Measurements from ENCODE around the gene MDP1.
A peak's percentile ranks its signal among the peaks of the same experiment; 100 is the strongest.

MDP1 gene

DNA sequence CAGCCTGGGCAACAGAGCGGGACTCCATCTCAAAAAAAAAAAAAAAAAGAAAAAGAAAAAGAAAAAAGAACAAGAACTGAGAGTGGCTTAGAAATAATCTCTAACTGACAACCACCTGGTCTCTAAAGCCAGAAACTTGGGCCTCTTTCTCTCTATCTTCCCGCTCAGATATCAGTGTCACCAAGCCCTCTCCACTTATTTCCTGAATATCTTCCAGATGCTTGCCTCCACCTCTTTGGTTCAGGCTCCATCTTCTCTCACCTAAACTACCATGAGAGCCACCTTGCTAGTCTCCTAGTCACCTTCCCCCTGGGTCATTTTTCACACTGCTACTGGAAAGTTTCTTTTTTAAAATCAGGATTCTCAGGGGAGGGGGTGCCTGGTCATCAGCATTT lies 18.8 kb downstream of the MDP1 start:
- DNase-seq (ENCODE audit: low spot score): no peak

GRCh38 chr14:24196071-24197055 lies 19.5 kb downstream of the MDP1 start:
- DNase-seq (ENCODE audit: low spot score): no peak

DNA sequence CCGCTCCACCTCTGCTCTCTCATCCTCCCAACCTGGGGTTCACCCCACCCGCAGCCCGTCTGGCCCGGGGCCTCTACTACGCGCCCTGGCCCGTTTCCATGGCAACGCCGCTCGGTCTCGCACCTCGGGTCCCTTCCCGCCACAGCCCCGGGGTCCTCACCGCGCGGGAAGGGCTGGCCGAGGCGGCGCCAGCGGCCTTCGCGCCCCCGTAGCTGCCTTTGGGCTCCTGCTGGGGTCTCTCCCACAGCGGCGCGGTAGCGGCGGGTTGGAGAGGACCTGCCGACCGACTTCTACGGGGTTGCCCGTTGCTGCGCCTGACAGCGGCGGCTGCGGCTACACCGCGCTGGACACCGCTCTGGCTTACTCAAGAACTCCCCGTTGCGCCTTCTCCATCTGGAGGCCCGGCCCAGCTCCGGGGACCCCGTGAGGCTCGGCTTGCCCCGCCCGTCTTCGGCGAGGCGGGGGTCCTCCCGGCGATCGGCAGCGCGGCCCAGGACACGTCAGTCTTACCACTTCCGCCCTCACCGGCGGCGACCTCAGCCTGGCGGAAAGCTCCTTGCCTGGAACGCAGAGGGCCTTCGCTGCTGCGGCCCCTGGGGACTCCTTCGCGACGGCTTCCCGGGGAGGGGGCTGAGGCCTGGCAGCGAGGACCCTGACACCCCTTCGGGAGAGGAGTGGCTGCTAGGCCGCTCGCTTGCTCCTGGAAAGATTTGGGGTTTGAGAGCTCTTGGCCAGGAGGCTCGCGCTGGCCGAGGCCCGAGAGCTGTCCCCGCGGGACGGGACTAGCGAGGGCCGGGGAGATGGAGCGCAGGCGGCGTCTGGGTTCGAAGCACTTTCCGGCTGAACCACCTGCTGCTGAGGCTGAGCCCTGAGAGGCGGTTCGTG lies 20.4 kb downstream of the MDP1 start, which contains the start of gene TM9SF1:
Gene TM9SF1 (minus strand): TSS at position 256 of the 885 bp plus-strand sequence. CDS start 422 bp downstream, outside the sequence.
- peak; percentile 93 for DNase-seq (ENCODE audit: low spot score)

DNA sequence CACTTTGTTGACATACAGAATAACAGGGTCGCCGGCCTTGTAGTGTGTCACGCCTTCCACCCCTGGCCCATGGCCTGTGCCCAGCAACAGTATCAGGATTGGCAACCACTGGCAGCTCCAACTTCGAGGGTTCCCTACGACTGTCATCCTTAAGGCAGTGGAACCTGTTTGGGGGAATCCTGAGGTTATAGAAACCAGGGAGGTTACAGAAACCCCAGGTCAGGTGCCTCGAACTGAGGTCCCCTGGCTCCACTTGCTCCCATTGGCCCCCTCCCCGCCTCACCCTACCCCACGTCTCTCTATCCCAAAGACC lies 21.0 kb downstream of the MDP1 start:
- DNase-seq (ENCODE audit: low spot score): no peak

DNA sequence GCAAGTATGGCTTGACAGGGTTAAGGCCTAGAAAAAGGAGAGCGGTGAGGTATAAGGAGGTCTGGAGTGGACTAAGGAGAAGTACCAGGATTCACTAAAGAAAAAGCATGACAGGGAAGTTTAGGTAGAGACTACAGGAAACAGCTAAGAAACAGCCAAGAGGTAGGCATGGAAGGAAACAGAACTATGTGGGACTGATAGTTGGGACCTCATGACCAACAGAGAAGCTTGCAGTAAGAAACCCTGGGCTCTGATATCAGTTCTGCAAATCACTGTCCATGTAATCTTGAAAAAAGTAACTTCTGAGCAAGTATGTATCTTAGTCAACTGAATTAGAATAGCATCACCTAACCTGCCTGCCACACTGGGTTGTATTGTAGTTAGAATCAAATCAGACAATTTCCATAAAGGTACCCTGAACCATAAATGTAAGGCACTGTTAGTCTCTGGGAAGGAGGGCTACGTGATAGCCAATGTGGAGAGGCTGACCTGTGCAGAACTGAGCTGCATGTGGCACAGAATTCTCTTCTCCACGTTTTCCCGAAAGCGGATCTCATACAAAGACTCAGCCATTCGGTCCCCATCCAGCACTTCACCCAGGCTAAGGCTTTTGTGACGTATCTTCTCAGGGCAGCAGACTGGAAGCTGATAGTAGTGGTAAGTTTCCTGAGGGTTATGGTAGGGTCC lies 21.5 kb downstream of the MDP1 start:
- no peak for DNase-seq (ENCODE audit: low spot score)

DNA sequence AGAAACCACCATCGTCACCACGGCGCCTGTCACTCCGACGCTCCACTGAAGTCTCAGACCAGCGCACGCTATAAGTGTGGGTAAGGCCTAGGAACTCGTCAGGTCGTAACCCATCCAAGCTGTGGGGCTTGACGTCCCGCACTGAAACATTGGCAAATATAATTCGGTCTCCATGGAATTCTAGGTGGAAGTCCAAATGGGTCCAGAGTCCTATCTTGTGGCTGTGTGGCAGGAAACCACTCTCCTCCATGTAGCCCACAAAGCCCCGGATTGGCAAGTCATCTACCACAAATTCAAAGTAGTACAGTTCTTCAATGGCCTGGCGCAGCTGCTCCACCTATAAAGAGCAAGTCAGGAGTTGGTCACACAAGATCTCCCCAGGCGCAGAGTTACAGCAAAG lies 22.9 kb downstream of the MDP1 start:
- no peak for DNase-seq (ENCODE audit: low spot score)

DNA sequence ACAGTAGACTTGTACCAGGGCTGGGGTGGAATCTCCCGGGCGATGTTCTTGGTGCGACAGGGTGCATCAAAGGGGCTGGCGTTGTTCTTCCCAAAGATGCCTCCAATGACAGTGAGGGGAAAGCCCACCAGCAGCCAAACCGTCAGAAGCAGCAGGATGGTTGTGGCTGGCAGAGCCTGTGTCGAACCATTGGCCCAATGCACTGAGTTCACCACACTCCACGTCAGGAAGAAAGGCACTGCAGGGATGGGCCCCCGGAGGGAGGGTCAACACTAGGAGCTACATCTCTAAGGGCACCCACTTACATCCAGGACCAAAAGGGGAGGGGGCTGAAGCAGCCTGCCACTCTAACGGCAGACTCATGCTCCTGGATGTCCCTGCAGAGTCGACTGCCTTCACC lies 25.4 kb downstream of the MDP1 start:
- DNase-seq (ENCODE audit: low spot score): no peak

GRCh38 chr14:24189460-24189859 lies 26.4 kb downstream of the MDP1 start:
- no peak for DNase-seq (ENCODE audit: low spot score)

GRCh38 chr14:24189059-24189375 lies 26.8 kb downstream of the MDP1 start:
- no peak for DNase-seq (ENCODE audit: low spot score)

DNA sequence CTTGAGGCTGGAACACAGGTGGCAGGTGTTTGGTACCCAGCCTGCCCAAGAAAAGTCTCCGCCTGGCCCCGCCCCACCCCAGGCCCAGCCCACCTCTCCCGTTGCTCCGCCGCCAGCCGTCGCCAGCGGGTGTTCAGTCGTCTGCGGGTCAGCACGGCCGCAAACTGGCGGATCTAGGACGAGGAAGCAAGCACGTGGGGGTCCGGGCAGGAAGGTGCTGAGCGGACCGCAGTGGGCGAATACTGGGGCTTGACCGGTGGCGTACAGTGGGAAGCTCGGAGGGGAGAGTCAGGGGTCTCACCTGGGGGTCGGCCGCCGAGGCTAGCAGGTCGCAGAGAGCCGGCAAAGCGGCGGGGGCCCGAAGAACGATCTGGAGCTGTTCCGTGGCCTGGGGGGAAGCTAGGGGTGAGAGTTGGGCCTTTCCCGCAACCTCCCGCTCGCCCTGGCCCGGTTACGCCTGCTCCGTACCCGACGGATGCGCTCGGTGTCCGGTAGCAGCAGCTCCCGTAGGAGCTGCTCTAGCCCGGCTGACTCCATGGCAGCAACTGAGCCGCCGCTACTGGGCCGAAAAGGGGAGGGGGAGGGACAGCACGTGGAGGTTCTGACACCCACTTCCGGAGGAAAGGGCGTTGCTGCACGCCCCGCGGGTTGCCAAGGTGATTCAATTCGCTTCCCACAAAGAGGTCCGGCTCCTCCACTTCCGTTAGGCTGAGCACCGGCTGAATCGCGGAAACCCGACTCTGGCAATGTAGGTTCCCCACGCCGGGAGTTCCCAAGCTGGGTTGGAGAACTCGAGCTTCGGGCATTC lies 27.4 kb downstream of the MDP1 start, which contains the start of gene IPO4:
Gene IPO4 (minus strand): TSS at position 566 of the 808 bp plus-strand sequence. CDS start 29 bp downstream, at position 537.
- DNase-seq (ENCODE audit: low spot score): peak; percentile 97

GRCh38 chr14:24187539-24187915 lies 28.3 kb downstream of the MDP1 start:
- DNase-seq (ENCODE audit: low spot score): no peak

- no peak for DNase-seq (ENCODE audit: low spot score)
Measured at GRCh38 chr14:24186831-24187538, 28.9 kb downstream of the MDP1 start.

GRCh38 chr14:24185741-24186140 lies 30.1 kb downstream of the MDP1 start:
- DNase-seq (ENCODE audit: low spot score): no peak

- DNase-seq (ENCODE audit: low spot score): no peak
Measured at GRCh38 chr14:24185026-24185425, 30.8 kb downstream of the MDP1 start.

GRCh38 chr14:24184104-24184970 lies 31.5 kb downstream of the MDP1 start:
- DNase-seq (ENCODE audit: low spot score): no peak

GRCh38 chr14:24183014-24183481 lies 32.8 kb downstream of the MDP1 start:
- no peak for DNase-seq (ENCODE audit: low spot score)

GRCh38 chr14:24182110-24182882 lies 33.6 kb downstream of the MDP1 start:
- DNase-seq (ENCODE audit: low spot score): no peak

DNA sequence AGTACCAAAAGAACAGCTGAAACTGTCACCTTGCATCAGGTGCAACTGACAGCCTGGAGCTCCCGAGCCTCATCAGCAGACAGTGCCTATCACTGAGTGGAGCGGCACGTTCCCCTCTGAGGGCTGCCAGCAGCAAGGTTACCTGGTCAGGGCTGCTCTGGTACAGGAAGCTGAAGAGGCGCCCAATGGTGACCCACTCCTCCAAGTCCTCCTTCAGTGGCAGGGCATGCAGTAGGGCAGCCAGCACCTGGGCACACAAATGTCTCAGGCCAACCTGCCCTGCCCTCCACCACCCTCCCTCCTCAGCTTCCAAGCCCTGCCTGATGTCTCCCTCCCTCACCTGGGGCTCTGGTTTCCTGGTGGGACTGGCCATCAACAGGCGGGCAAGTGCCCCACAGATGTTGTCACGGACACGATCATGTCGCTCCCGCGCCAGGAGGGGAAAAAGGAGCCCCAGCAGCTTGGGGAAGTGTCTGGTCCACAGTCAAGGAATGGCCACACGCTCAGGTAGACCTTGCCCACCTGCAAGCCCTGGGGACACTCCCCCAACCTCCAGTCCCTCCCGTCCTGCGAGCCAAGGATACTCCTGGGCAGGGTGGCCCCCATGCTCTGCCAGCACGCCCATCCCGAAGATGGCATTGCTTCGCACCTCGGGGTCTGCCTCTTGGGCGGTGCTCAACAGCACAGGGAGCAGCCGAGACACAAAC lies 34.3 kb downstream of the MDP1 start:
- no peak for DNase-seq (ENCODE audit: low spot score)

Measured in Ammon's horn (tissue), 1 donor.